Gastroesophageal sphincter (tissue), 4 donors: Measurements from ENCODE around the gene HMHB1. TPM values are rescaled to one million over a fixed set of nuclear protein-coding genes. Genes with fewer than 3 reads are reported as not detected.
"Not testable (repeated sequence)": the region's sequence is repeated elsewhere in the genome, so short reads cannot be mapped to it uniquely, and the experiment has no call there.

Source experiments
- ATAC-seq: fragments of 150-250 bp; one replicate; pipeline ENCODE4 v1.9.1; 2016; ENCODE audit warnings: mild to moderate bottlenecking, moderate library complexity
- H3K27ac ChIP-seq, 4 donors: fragments of 200-600 bp; sonication (generic) in 3 of 4; 1 replicate in 3 of 4; 2 replicates in 1 of 4; pipeline ENCODE4 v1.5.1; 2016 to 2019
- H3K27me3 ChIP-seq: fragments of 200-600 bp; sonication (generic); one replicate; pipeline ENCODE4 v1.5.1; 2019
- H3K36me3 ChIP-seq, 2 donors: fragments of 200-600 bp; sonication (generic); one replicate each; pipeline ENCODE4 v1.5.1; 2019; ENCODE audit warnings: control low read depth in 1 of 2
- H3K4me1 ChIP-seq, 3 donors: fragments of 200-600 bp; sonication (generic); 1 replicate in 2 of 3; 2 replicates in 1 of 3; pipeline ENCODE4 v1.5.1; 2016 to 2019; ENCODE audit warnings: control low read depth in 2 of 3
- H3K4me3 ChIP-seq, 2 donors: fragments of 200-600 bp; sonication (generic); one replicate each; pipeline ENCODE4 v1.5.1; 2019; ENCODE audit warnings: mild to moderate bottlenecking in 1 of 2, moderate library complexity in 1 of 2
- H3K9me3 ChIP-seq, 3 donors: fragments of 200-600 bp; sonication (generic); one replicate each; pipeline ENCODE4 v1.5.1; 2017 to 2019; ENCODE audit warnings: control low read depth in 2 of 3
- EP300 ChIP-seq: sonication (generic); formaldehyde crosslinking; IDR thresholded peaks from one replicate; pipeline ENCODE4 v1.6.1; 2017; ENCODE audit warnings: antibody characterized with exemption, mild to moderate bottlenecking
- POLR2A ChIP-seq, 2 donors: fragments of 450-650 bp; IDR thresholded peaks; one replicate each; pipeline ENCODE4 v1.6.1; 2017; ENCODE audit warnings: antibody characterized with exemption in 2 of 2, mild to moderate bottlenecking in 2 of 2, moderate library complexity in 1 of 2
- POLR2AphosphoS5 ChIP-seq: sonication (generic); formaldehyde crosslinking; IDR thresholded peaks from one replicate; pipeline ENCODE4 v1.6.1; 2017; ENCODE audit warnings: antibody characterized with exemption
- WGBS, 2 donors: methylation state at CpG; one replicate each; pipeline ENCODE4 v1.1.5; 2018; ENCODE audit warnings: low coverage in 1 of 2; 5-methylcytosine and 5-hydroxymethylcytosine counted together
- total RNA-seq, 4 donors: library from RNA; depleted of rRNA; stranded (reverse); fragments of >200 nt; gene quantifications; one replicate each; pipeline ENCODE4 v1.1.0, GENCODE V29; 2016
- TF ChIP-seq, protein P1 (sequence below), 4 experiments: fragments of 200-600 bp in 2 of 4; fragments of 450-650 bp in 2 of 4; sonication (generic) in 1 of 4; IDR thresholded peaks; one replicate each; pipeline ENCODE4 v1.5.1; 2017 to 2019; ENCODE audit warnings: antibody characterized with exemption in 4 of 4, mild to moderate bottlenecking in 2 of 4, moderate library complexity in 2 of 4

HMHB1 gene
- total RNA-seq, 4 donors from 2014 or later, result not detected

DNA sequence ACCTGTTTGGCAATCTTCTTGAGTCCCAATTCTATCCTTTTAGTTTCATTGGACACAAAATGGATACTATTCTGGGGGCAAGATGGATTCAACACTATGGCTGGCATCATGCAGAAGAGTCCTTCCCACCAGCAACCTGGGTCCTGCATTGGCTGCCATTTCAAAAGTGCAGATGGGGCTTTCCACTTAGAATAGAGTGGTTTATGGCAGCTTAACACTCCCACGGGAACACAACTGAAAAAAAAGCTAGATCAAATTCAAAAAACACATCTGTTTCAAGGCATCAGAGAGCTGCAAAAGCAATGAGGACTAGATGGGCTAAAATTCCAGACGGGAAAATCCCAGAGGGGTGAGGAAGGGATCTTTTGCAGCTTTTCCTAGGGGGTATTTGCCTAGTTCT lies 11.2 kb upstream of the HMHB1 start:
- Histone ChIP-seq H3K27me3 (no peaks in the 10 kb centered on the region), H3K9me3 (no peaks in the 10 kb centered on the region), H3K4me3 (no peak overlapping the region), H3K27ac (no peak overlapping the region), H3K36me3 (no peaks in the 10 kb centered on the region), H3K4me1 (peaks cover 0 to 2% (median 0%) of the 10 kb centered on the region in 3 donors)
- no peak for TF ChIP-seq POLR2A (IDR thresholded peaks at IDR 0.05)
- TF ChIP-seq, protein P1, sequence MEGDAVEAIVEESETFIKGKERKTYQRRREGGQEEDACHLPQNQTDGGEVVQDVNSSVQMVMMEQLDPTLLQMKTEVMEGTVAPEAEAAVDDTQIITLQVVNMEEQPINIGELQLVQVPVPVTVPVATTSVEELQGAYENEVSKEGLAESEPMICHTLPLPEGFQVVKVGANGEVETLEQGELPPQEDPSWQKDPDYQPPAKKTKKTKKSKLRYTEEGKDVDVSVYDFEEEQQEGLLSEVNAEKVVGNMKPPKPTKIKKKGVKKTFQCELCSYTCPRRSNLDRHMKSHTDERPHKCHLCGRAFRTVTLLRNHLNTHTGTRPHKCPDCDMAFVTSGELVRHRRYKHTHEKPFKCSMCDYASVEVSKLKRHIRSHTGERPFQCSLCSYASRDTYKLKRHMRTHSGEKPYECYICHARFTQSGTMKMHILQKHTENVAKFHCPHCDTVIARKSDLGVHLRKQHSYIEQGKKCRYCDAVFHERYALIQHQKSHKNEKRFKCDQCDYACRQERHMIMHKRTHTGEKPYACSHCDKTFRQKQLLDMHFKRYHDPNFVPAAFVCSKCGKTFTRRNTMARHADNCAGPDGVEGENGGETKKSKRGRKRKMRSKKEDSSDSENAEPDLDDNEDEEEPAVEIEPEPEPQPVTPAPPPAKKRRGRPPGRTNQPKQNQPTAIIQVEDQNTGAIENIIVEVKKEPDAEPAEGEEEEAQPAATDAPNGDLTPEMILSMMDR (IDR thresholded peaks at IDR 0.05), result no peak
- TF ChIP-seq POLR2AphosphoS5, result no peak
- no peak for TF ChIP-seq EP300
- WGBS, 2 donors, result 53% methylated on average over 2 of the region's 2 CpGs; no CpG with 5 or more reads in 1 of the 2 donors
- ATAC-seq, result no peak

DNA sequence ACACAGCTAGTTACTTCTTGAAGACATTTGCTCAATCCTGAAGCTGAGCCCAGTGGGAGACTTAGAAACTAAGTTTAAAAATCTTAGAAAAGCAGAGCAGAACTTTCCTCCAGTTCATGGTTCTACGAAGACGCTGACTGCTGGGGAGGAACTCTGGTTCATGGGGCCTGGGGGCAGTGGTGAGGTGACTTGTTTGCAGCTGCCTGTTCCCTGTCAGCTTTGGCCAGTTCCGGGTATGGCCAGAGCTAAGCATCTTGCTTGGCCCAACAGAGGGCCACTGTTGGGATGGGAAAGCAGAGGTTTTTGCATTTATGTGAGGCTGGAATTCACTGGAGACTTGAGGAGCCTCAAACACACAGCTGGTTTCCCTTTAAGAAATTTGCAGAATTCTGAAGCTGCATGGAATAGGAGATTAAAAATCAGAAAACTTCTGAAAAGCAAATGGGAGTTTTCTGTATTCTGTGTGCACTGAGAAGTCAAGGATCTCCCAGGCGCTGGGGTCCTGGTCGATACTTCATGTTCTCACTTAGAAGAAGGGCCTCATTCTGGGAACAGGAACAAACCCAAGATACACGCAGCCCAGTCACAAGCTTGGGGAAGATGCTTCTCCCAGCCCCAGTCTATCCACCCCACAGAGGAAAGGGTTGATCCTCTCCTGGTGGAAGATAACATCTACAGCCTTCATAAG lies 10.6 kb upstream of the HMHB1 start:
- no peak overlapping the region for H3K4me3 ChIP-seq
- no peak overlapping the region for H3K27ac ChIP-seq
- no peaks in the 10 kb centered on the region for H3K9me3 ChIP-seq
- no peaks in the 10 kb centered on the region for H3K4me1 ChIP-seq
- ATAC-seq, result no peak
- WGBS, 2 donors, result 89 to 93% methylated on average over 3 of the region's 6 CpGs
- TF ChIP-seq EP300 (no peak), POLR2A (IDR thresholded peaks at IDR 0.05) (no peak), POLR2AphosphoS5 (no peak)
- TF ChIP-seq, protein P1 (IDR thresholded peaks at IDR 0.05), result no peak
- H3K36me3 ChIP-seq, result no peaks in the 10 kb centered on the region
- H3K27me3 ChIP-seq, result no peaks in the 10 kb centered on the region

DNA sequence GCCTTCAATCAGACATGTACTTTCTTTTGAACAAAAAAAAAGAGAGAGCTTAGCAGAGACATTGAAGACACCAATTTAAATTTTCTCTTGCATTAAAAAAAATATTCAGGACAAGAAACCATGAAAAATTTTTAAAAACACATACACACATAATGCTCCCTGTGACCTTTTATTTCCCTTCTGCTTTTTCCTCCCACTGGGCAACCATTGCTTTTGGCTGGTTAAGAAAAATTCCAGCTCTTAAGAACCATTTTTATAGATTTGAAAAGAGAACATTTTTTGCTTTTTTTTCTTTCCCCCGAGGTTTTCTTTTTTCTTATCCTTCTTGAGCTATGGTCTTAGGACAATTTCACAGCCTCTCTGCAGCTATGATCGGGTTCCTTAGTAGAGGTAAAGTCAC lies 6.1 kb upstream of the HMHB1 start:
- Histone ChIP-seq H3K4me3 (no peak overlapping the region), H3K4me1 (no peaks in the 10 kb centered on the region), H3K9me3 (no peaks in the 10 kb centered on the region), H3K27ac (no peak overlapping the region), H3K36me3 (no peaks in the 10 kb centered on the region), H3K27me3 (no peaks in the 10 kb centered on the region)
- WGBS, 2 donors, result 42 to 53% methylated on average over 1 to 2 of the region's 2 CpGs
- ATAC-seq, result no peak
- TF ChIP-seq EP300 (no peak), POLR2AphosphoS5 (no peak), POLR2A (IDR thresholded peaks at IDR 0.05) (no peak)
- TF ChIP-seq, protein P1 (IDR thresholded peaks at IDR 0.05), result no peak

- ATAC-seq, result no peak
- no peak overlapping the region for H3K4me3 ChIP-seq
- no peak overlapping the region for H3K27ac ChIP-seq
- 46 to 73% methylated on average over 2 of the region's 2 CpGs for WGBS, 2 donors
- H3K9me3 ChIP-seq, result no peaks in the 10 kb centered on the region
- H3K36me3 ChIP-seq, result no peaks in the 10 kb centered on the region
- no peaks in the 10 kb centered on the region for H3K27me3 ChIP-seq
- no peak for TF ChIP-seq POLR2AphosphoS5
- TF ChIP-seq EP300, result no peak
- no peak for TF ChIP-seq POLR2A (IDR thresholded peaks at IDR 0.05)
- TF ChIP-seq, protein P1 (IDR thresholded peaks at IDR 0.05), result no peak
- H3K4me1 ChIP-seq, result no peaks in the 10 kb centered on the region
These were observed 5.4 kb upstream of the HMHB1 start for GRCh38 chr5:143806579-143806978.

DNA sequence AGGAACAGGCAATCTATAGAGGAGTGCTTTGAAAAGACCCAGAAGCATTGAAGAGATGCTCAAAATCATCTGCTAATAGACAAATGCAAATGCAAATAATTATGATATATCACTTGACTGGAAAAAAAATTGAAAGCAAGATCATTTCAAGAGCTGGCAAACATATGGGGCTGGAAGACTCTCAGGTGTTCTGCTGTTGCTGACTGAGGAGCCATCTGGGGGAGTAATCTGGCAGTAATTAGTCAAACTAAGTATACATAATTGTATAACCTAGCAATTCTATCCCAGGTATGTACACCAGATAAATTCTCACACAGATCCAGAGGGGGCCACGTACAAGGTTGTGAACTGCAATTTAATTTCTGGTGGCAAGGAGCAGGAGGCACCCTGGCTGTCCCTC lies 4.6 kb upstream of the HMHB1 start:
- H3K4me1 ChIP-seq, result no peaks in the 10 kb centered on the region
- no peak overlapping the region for H3K27ac ChIP-seq
- no peak overlapping the region for H3K4me3 ChIP-seq
- 100% methylated on average over 1 of the region's 1 CpG; no CpG with 5 or more reads in 1 of the 2 donors for WGBS, 2 donors
- ATAC-seq, result no peak
- TF ChIP-seq POLR2A (IDR thresholded peaks at IDR 0.05), result no peak
- no peak for TF ChIP-seq POLR2AphosphoS5
- TF ChIP-seq, protein P1 (IDR thresholded peaks at IDR 0.05), result no peak
- TF ChIP-seq EP300, result no peak
- H3K9me3 ChIP-seq, result no peaks in the 10 kb centered on the region
- H3K27me3 ChIP-seq, result no peaks in the 10 kb centered on the region
- H3K36me3 ChIP-seq, result no peaks in the 10 kb centered on the region

DNA sequence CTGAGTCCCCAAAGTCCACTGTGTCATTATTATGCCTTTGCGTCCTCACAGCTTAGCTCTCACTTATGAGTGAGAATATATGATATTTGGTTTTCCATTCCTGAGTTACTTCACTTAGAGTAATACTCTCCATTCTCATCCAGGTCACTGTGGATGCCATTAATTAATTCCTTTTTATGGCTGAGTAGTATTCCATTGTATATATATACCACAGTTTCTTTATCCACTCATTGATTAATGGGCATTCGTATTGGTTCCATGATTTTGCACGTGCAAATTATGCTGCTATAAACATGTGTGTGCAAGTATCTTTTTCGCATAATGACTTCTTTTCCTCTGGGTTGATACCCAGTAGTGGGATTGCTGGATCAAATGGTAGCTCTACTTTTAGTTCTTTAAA lies 4.4 kb downstream of the HMHB1 start:
- H3K27ac ChIP-seq, H3K9me3 ChIP-seq, H3K27me3 ChIP-seq, H3K4me3 ChIP-seq, ATAC-seq, H3K4me1 ChIP-seq, H3K36me3 ChIP-seq: not testable (repeated sequence)
- WGBS, 2 donors, result 98 to 100% methylated on average over 4 of the region's 4 CpGs
